ENCODE measurements around the gene TOX2.

TOX2 gene

DNA sequence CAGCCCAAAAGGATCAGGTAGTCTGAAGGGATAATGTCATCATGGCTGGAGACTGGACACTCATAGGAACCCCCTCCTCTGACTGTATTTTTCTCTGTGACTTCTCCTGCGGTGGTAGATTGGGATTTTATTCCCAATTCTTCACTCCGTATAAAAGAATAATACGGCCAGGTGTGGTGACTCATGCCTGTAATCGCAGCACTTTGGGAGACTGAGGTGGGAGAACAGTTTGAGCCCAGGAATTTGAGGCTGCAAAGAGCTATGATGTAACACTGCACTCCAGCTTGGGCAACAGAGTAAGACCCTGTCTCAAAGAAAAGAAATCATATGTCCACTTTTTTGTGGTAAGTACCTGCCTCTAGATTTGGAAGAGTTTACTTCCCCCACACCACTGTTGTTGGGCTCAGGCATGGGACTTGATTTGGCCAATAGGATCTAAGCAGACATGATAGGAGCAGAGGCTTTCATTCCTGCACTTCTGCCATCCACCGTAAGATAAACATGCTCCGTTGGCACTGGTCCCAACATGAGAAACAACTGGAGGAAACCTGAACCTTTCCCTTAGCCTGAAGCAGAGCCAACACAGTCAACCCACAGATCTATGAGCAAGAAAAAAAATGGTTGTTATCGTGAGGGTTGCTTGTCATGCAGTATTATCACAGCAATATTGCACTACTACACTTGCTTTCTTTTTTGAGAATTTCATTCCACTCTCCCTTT is 190.3 kb downstream of the TOX2 start:
- peak; percentile 58 for DNase-seq (ENCODE audit: low read depth)
- no peak overlapping the region for H3K4me3 ChIP-seq (ENCODE audit: low read depth, low read length)

DNA sequence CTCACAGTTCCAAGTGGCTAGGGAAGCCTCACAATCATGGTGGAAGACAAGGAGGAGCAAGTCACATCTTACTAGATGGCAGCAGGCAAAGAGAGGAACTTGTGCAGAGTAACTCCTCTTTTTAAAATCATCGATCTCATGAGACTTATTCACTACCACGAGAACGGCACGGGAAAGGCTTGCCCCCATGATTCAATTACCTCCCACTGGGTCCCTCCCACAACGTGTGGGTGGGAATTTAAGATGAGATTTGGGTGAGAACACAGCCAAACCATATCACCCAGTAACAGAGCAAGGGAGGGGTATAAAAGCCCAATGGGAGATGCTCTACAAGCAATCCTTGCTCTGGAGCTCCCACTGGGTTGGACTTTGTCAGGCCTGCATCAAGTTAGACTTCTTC is 192.0 kb downstream of the TOX2 start:
- no peak for DNase-seq (ENCODE audit: low read depth)
- H3K4me3 ChIP-seq (ENCODE audit: low read depth, low read length), result no peak overlapping the region

DNA sequence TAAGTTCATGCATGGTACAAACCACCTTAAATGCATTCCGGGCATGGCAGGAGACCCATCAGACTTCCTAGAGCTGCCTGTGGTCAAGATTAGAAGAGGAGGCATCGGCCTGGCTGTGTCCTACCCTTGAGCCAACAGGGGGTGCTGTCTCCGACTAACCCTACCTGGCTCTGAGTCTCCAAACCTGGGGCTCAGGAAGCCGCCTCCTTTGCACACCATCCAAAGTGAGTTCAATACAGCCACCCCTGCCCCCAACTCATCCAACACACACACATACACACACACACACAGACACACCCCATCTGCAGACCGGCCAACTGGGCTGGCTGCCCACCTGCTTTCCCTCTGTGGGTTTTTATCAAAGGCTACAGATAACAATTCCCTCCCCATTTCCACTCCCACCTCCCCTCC is 195.3 kb downstream of the TOX2 start:
- no peak for DNase-seq (ENCODE audit: low read depth)
- no peak overlapping the region for H3K4me3 ChIP-seq (ENCODE audit: low read depth, low read length)

DNA sequence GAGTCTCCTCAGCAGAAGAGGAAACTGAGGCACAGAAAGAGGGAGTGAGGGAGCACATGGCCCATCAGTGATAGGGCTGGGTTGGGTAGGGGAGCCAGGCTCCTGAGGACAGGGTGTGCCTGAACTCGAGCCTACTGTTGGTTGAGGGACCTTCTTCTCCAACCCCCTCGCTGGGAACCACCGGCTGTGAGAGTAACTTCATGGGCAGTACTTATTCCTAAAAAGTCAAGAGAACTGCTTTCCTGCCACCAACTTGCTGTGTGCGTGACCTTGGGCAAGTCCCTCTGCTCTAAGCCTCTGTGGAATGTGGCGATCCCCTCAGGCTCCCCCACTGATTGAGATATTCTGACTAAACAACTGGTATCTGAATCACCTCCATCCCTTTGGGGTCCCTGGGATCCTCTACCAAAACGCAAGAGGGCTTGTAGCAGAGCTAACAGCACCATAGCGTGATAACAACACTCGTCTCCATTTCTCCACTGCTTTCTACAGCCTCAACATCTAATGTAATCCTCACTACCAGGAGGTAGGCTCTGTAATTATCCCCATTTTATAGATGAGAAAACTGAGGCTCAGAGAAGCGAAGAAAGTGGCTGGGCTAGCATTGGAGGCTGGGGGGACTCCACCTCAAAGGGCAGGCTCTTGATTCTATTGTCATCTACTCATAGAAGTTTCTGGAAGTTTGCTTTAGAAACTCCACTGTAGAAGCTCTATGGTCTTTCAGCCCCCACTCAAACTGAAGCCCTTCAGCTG is 196.3 kb downstream of the TOX2 start:
- no peak overlapping the region for H3K4me3 ChIP-seq (ENCODE audit: low read depth, low read length)
- no peak for DNase-seq (ENCODE audit: low read depth)

DNA sequence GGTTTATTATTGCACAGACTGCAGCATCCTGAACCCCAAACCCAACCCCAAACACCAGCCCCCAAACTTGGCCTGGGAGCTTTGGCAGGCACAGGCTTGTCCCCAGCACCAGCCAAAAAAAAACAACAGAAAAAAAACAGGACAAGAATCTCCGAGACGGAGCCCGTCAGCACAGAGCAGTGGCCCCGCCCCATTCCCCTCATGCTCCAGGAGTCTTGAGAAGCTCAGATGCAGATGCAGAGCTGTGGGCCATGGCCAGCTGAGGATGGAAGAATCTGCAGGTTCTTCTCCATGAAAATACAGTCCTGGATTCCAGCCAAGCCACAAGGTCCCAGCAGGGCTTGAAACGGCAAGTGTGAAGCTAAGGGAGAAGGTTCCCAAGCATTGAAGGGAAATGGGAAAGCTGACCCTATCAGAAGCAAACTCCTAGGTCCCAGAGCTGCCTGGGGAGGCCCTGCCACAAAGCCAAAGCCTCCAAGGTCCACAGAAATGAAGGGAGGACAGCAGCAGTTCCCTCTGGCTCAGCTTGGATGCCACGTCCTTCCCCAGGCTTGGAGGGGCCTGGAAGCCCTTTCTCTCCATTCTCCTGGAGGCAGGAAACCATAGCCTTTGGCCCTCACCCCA is 197.2 kb downstream of the TOX2 start:
- H3K4me3 ChIP-seq (ENCODE audit: low read depth, low read length), result no peak overlapping the region
- no peak for DNase-seq (ENCODE audit: low read depth)

DNA sequence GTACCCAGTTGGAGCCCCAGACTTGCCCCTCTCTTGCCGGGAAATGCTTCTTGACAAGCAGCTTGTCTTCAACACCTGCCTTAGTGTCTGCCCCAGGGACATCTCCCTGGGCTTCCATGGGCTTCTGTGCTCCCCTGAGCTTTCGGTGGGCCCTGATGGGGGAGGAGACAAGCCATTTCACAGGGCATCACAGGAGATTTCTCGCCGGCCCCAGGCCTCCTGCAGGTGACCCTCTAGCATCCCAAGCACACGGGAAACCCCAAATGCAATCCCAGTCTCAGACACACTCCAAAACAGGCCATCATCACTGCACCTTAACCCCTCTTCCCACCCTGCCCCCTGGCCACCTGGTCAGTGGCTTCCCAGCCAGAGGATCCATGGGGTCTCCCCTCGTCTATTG is 197.8 kb downstream of the TOX2 start:
- H3K4me3 ChIP-seq (ENCODE audit: low read depth, low read length), result no peak overlapping the region
- no peak for DNase-seq (ENCODE audit: low read depth)

DNA sequence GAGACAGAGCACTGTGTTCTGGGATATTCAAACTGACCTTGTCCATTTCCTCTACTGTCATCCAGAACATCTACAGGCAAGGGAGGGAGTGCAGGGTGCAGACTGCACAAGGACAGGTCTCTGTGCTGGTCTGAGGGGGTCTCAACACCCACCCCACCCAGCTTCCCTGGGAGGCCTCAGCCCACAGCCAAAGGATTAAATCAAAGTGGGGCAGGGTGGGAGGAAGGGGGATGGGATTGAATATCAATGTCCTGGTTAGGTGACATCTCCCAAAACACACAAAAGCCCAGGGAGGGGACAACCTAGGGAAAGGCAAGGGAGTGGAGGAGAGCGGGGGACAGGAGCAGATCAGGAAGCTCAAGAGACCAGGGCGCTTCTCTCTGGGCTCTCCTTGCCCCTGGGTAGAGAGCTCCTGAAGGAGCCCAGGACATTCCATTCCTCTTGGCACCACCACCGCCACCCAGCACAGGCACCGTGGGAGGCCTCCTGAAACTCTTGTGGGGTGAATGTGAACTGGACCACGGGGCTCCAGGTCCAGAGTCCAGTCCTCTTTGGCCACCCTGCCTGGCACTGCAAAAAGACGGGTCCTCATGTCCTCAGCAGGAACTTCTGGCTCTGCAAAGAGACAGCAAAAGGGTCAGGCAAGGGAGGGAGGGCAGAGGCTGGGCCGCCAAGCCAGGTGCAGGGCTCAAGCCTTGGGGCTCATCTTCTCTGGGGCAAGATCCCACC is 198.4 kb downstream of the TOX2 start:
- DNase-seq (ENCODE audit: low read depth), result no peak

DNA sequence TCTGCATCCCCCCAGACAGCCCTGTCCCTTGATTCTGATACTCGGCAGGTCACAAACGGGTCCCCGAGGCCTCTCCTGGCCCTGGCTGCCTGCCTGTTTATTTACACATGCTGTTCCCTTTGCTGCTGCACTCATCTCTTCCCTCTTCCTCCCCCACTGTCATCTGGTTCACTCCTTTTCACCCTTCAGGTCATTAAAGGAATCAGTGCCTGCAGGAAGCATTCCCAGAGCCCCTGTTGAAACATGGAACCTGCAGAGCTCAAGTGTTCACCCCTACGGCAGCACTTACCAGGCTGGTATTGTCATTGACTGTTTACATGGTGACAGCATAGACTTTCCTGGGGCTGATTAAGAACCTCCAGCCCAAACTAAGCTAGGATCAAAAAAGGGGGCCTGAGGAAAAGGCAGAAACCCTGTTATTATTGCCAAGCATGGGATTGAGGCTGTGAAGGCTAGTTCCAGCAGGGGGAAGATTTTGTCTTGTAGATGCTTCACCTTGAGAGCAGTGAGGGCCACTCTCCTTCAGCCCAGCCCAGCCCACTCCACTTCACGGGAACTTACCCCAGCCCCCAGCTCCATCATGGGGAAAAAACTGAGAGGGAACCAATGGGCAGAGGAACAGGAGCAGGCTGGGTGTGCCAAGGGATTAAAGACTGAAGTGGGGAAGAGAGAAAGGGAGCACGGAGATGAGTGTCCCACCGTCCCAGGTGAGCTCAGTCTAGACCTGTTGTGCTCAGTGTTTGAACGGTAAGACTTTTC is 199.1 kb downstream of the TOX2 start:
- no peak for DNase-seq (ENCODE audit: low read depth)
- H3K4me3 ChIP-seq (ENCODE audit: low read depth, low read length), result no peak overlapping the region

More for the DNA sequence above, 198.4 kb downstream of the TOX2 start:
- no peak overlapping the region for H3K4me3 ChIP-seq (ENCODE audit: low read depth, low read length)

DNA sequence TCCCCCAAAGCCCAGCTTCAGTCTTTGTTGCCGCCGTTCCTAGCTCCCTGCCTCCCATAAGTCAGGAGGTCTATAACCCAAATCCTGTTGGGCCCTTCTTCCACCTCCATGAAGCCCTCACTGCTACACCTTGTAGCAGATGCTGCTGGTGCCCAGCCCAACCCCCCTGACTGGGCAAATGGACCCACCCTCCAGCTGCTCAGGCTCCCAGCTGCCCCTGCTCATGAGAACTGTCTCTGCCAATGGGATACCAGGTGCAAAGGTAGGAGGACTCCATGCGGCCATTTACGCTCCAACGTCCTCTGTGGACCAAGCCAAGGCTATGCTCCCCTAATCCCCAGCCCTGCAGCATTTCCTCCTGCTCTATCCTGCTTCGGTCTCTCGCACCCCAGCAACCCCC is 200.5 kb downstream of the TOX2 start:
- no peak for DNase-seq (ENCODE audit: low read depth)
- no peak overlapping the region for H3K4me3 ChIP-seq (ENCODE audit: low read depth, low read length)

DNA sequence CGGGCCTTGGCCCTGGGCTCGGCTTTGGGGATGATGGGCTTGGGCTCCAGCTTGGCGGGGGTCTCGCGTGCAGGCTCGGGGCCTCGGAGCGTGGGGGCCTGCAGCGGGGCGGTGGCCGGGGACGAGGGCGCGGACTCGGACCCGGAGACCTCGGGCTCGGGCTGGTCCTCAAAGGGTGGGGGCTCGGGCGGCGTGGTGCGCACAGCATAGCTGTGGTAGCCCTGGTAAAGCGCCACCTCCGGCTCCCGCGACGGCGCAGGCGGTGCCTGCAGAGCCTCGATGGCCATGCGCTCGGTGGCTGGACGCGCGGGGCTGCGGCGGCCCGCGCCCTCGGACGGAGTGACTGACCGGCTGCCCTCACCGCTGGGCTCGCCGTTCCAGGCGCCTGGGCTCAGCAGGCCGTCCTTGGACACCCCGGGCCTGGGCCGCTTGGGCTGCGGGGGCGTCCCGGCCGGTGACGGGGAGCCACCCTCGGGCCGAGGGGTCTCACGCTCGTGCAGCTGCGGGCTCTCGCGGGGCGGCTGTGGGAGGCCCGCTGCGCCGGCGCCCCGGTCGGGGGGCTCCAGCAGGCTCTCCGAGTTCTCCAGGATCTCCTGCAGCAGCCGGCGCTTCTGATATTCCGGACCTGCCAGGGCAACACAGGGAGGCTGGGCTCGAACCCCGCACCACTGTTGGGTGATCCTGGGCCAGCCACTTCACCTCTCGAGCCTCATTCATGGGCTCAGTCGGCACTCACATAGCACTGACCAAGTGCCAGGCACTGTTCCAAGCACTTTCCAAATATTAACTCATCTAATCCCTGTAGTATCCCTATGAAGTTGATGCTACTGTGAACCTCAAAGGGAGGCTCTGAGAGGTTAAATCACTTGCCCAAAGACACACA is 201.4 kb downstream of the TOX2 start:
- no peak overlapping the region for H3K4me3 ChIP-seq (ENCODE audit: low read depth, low read length)
- no peak for DNase-seq (ENCODE audit: low read depth)

DNA sequence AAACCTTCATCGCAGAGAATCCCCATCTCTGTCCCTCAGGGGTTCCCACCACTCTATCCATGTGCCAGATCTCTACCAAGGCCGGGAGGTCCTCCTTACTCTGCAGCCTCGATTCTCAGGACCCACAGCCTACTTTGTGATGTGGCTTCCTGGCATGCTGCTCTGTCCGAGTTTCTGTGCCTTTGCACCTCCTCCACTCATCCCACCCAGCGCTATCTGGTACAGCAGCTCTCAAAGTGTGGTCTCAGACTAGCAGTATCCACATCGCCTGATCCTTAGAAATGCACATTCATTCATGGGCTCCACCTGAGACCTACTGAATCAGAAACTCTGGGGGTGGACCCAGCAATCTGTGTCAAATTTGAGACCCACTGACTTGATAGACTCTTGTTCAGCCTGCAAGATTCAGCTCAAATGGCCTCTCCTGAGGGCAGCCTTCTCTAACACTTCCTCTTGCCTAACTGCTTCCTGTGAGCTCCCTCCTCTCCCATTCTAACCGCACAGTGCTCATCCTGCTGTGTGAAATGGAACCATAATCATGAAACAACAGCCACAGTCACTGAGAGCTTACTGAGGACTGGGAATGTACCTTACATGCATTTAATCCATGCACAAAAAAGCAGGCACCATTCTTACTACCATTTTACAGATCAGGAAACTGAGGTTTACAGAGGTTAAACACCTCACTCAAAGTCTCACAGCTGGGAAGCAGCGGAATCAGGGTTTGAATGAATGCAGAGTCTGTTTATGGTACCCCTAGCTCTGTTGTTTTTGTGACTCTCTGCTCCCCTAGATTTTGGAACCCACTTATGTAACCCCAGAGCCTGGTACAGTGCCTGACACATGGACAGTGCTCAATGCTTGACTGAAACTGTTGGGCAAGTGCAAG is 202.9 kb downstream of the TOX2 start:
- H3K4me3 ChIP-seq (ENCODE audit: low read depth, low read length), result no peak overlapping the region
- no peak for DNase-seq (ENCODE audit: low read depth)

DNA sequence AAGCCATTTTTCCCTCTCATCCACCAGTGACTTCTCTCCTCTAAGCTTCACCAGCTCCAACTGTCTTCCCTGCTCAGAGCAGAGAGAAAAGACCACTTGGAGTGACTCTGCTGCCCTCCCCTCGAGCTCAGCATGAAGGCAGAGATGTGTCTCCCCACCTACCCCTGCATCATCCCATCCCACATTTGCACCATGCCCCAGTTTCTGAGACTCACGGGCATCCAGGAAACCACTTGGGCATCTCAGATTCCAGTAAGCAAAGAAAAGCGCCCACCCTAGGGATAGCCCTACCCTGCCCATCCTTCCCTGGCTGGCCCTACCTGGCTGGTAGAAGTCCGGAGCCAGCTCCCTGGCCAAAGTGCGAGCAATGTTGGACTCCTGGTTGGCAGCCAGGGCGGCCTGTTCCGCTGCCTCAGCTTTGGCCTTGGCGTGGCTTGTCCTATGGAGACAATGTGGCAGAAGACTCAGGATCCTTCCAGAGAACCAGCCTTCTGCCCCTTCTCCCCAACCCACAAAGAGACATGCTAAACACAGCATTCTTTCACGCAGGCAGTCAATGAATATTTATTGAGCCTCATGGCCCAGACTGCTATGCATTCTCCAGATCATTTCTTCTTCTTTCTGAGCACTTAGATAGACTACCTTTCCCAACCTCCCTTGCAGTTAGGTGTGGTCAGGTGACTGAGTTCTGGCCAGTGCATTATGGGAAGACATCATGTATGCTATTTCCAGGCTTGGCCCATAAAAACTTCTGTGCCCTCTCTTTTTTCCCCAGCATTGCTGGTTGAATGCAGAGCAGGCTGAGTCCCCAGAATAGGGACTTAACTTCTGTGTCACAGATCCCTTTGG is 203.8 kb downstream of the TOX2 start:
- H3K4me3 ChIP-seq (ENCODE audit: low read depth, low read length), result no peak overlapping the region
- DNase-seq (ENCODE audit: low read depth), result no peak
